WTC11 (cell line): Measurements from ENCODE around the gene TMEM150B. TPM values are rescaled to one million over a fixed set of nuclear protein-coding genes. Genes with fewer than 3 reads are reported as not detected.

Experiments used
- AFF4 ChIP-seq: sonication (generic); formaldehyde crosslinking; IDR thresholded peaks from 2 replicates; pipeline ENCODE4 v1.8.1; 2023; ENCODE audit warnings: mild to moderate bottlenecking, missing genetic modification reagents, borderline replicate concordance
- CBFB ChIP-seq: sonication (generic); formaldehyde crosslinking; IDR thresholded peaks from 2 replicates; pipeline ENCODE4 v1.8.1; 2022; ENCODE audit warnings: mild to moderate bottlenecking, low read depth, missing genetic modification reagents
- FOXJ3 ChIP-seq: sonication (generic); formaldehyde crosslinking; IDR thresholded peaks from 2 replicates; pipeline ENCODE4 v1.9.0; 2021; ENCODE audit warnings: missing genetic modification reagents, mild to moderate bottlenecking, borderline replicate concordance
- NR1H2 ChIP-seq: sonication (generic); formaldehyde crosslinking; IDR thresholded peaks from 2 replicates; pipeline ENCODE4 v1.9.0; 2021; ENCODE audit warnings: mild to moderate bottlenecking, moderate library complexity, missing genetic modification reagents
- NR3C1 ChIP-seq: sonication (generic); formaldehyde crosslinking; conservative IDR thresholded peaks from 2 replicates; pipeline ENCODE4 v1.8.1; 2023; ENCODE audit warnings: low read depth, mild to moderate bottlenecking, missing genetic modification reagents
- PRRX2 ChIP-seq: fragments of 250-450 bp; sonication (Bioruptor Pico); IDR thresholded peaks from 2 replicates; pipeline ENCODE4 v1.8.0; 2021; ENCODE audit warnings: mild to moderate bottlenecking
- RELA ChIP-seq: sonication (generic); formaldehyde crosslinking; IDR thresholded peaks from 2 replicates; pipeline ENCODE4 v1.8.1; 2022; ENCODE audit warnings: missing genetic modification reagents, mild to moderate bottlenecking, borderline replicate concordance
- STAT6 ChIP-seq: sonication (generic); formaldehyde crosslinking; conservative IDR thresholded peaks from 2 replicates; pipeline ENCODE4 v1.8.1; 2023; ENCODE audit warnings: mild to moderate bottlenecking, low read depth, missing genetic modification reagents, moderate library complexity
- TEAD1 ChIP-seq: sonication (generic); formaldehyde crosslinking; IDR thresholded peaks from 2 replicates; pipeline ENCODE4 v1.8.0; 2022; ENCODE audit warnings: mild to moderate bottlenecking, missing genetic modification reagents
- TP53 ChIP-seq: sonication (generic); formaldehyde crosslinking; IDR thresholded peaks from 2 replicates; pipeline ENCODE4 v1.8.1; 2023; ENCODE audit warnings: mild to moderate bottlenecking, missing genetic modification reagents
- ZNF281 ChIP-seq: sonication (generic); formaldehyde crosslinking; IDR thresholded peaks from 2 replicates; pipeline ENCODE4 v1.8.0; 2023; ENCODE audit warnings: mild to moderate bottlenecking, missing genetic modification reagents
- ZNF671 ChIP-seq: fragments of 250-450 bp; sonication (Bioruptor Pico); IDR thresholded peaks from 2 replicates; pipeline ENCODE4 v1.8.0; 2021; ENCODE audit warnings: mild to moderate bottlenecking
- total RNA-seq: library from RNA; stranded (reverse); gene quantifications from 3 replicates; pipeline ENCODE4 v1.2.3, GENCODE V29; 2021
- TF ChIP-seq, protein P1 (sequence below): fragments of 250-450 bp; sonication (Bioruptor Pico); IDR thresholded peaks from 2 replicates; pipeline ENCODE4 v1.9.0; 2021; ENCODE audit warnings: mild to moderate bottlenecking, borderline replicate concordance
- TF ChIP-seq, protein P2 (sequence below): sonication (generic); formaldehyde crosslinking; conservative IDR thresholded peaks from 2 replicates; pipeline ENCODE4 v1.8.1; 2022; ENCODE audit warnings: mild to moderate bottlenecking, missing genetic modification reagents

Gene TMEM150B
- total RNA-seq, 1 experiment from 2014 or later, result 0.44 TPM

GRCh38 chr19:55344444-55344843 is 19.3 kb upstream of the TMEM150B start (continued):
- TF ChIP-seq, protein P1, sequence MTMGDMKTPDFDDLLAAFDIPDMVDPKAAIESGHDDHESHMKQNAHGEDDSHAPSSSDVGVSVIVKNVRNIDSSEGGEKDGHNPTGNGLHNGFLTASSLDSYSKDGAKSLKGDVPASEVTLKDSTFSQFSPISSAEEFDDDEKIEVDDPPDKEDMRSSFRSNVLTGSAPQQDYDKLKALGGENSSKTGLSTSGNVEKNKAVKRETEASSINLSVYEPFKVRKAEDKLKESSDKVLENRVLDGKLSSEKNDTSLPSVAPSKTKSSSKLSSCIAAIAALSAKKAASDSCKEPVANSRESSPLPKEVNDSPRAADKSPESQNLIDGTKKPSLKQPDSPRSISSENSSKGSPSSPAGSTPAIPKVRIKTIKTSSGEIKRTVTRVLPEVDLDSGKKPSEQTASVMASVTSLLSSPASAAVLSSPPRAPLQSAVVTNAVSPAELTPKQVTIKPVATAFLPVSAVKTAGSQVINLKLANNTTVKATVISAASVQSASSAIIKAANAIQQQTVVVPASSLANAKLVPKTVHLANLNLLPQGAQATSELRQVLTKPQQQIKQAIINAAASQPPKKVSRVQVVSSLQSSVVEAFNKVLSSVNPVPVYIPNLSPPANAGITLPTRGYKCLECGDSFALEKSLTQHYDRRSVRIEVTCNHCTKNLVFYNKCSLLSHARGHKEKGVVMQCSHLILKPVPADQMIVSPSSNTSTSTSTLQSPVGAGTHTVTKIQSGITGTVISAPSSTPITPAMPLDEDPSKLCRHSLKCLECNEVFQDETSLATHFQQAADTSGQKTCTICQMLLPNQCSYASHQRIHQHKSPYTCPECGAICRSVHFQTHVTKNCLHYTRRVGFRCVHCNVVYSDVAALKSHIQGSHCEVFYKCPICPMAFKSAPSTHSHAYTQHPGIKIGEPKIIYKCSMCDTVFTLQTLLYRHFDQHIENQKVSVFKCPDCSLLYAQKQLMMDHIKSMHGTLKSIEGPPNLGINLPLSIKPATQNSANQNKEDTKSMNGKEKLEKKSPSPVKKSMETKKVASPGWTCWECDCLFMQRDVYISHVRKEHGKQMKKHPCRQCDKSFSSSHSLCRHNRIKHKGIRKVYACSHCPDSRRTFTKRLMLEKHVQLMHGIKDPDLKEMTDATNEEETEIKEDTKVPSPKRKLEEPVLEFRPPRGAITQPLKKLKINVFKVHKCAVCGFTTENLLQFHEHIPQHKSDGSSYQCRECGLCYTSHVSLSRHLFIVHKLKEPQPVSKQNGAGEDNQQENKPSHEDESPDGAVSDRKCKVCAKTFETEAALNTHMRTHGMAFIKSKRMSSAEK, result no peak
- TF ChIP-seq RELA (CRISPR knock-in tag), result no peak
- no peak for TF ChIP-seq PRRX2 (CRISPR knock-in tag)
- TF ChIP-seq ZNF281 (CRISPR knock-in tag), result no peak
- TF ChIP-seq NR1H2 (CRISPR knock-in tag), result no peak
- no peak for TF ChIP-seq TEAD1 (CRISPR knock-in tag)
- TF ChIP-seq AFF4 (CRISPR knock-in tag), result no peak
- no peak for TF ChIP-seq FOXJ3
- no peak for TF ChIP-seq NR3C1 (CRISPR knock-in tag)
- TF ChIP-seq, protein P2, sequence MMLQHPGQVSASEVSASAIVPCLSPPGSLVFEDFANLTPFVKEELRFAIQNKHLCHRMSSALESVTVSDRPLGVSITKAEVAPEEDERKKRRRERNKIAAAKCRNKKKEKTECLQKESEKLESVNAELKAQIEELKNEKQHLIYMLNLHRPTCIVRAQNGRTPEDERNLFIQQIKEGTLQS (CRISPR knock-in tag), result no peak
- TF ChIP-seq TP53, result no peak
- TF ChIP-seq STAT6, result no peak
- TF ChIP-seq CBFB (CRISPR knock-in tag), result no peak
- TF ChIP-seq ZNF671, result no peak
